ENCODE results near the gene ACP6. TPM values are rescaled to one million over a fixed set of nuclear protein-coding genes. Genes with fewer than 3 reads are reported as not detected.
"Not testable (repeated sequence)": the region's sequence is repeated elsewhere in the genome, so short reads cannot be mapped to it uniquely, and the experiment has no call there.

ACP6 gene
- 10 to 100 TPM; 23.0 to 41.9 (median 29.8) TPM for polyA plus RNA-seq (ENCODE audit: insufficient read length in 4 of 4)

DNA sequence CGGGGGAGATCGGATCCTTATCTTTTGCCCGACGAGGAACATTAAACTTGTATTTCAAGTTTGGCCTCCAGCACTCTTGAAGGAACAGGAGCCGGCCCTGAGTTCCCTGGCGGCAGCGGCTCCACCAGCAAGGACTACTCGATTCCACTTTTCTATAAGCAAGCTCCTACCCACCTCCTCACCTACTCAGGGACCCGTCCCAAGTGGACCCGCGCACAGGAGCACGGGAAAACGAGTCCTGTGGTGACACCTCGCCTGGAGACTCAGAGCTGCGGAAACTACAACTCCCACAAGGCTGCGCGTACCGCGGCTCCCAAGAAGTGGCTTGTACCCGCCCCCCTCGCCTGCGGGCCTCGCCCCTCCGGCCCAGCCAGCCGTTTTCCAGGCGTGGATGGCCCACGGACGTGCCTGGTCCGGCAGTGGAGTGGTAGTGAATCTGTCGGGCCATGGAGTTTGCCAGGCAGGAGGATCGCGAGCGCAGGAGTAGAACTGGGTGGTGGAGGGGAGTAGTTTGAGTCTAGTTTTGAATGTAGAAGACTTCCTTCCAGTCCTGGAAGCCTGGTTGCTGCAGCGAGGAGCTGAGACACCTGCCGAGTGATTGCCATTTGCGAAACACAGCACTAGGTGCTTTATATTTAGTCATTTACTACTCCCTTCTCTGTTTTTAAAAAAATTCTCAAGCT is at the start of gene ACP6:
Gene ACP6, minus strand, starts transcription at position 206 of the 683 bp plus-strand sequence. CDS start 476 bp downstream, outside the sequence.
- DNase-seq (ENCODE audit: low read depth in 4 of 4, low spot score in 3 of 4), result peak; percentile 87 to 95 (median 91)

DNA sequence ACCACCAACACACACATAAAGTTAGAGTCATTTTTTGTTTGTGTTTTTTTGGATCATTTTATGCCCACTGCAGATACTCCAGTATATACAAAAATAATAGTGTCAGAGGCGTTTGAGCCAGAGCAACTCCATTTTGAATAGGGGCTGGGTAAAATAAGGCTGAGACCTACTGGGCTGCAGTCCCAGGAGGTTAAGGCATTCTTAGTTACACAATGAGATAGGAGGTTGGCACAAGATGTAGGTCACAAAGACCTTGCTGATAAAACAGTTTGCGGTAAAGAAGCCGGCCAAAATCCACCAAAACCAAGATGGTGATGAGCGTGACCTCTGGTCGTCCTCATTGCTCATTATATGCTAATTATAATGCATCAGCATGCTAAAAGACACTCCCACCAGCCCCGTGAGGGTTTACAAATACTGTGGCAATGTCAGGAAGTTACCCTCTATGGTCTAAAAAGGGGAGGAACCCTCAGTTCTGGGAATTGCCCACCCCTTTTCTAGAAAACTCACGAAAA is 49.4 kb upstream of the ACP6 start:
- DNase-seq (ENCODE audit: low read depth in 4 of 4, low spot score in 3 of 4), result no peak

DNA sequence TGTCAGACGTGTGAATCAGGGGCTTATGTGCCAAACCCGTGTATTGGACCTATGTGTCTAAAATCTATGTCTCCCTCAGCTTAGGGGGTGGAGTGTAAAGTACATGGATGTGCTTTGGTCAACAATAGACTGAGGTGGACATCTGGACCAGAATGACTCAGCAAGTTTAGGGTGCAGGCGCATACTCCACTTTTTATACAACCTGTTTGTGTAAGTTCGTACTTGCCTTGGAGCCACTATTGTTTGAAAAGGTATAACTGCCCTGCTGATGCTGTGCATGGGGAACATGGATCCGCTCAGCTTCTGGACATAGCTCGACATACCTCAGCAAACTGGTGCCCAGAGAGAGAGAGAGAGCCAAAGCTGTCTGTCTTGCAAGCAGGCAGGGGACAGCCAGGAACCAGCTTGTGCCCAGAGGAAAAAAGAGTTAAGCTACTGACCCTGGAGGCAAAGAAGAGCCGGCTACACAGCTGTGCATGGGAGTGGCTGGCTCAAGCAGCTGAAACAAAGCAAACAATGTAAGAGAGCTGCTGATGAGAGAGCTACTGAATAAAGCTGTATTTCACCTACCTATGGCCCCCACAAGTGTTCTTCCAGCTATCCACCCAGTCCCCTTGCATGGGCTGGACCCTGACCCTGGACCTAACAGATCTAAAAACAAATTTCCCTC is 48.8 kb upstream of the ACP6 start:
- no peak for DNase-seq (ENCODE audit: low read depth in 4 of 4, low spot score in 3 of 4)

GRCh38 chr1:147717706-147718097 is 47.4 kb upstream of the ACP6 start:
- no peak for DNase-seq (ENCODE audit: low read depth in 4 of 4, low spot score in 3 of 4)

DNA sequence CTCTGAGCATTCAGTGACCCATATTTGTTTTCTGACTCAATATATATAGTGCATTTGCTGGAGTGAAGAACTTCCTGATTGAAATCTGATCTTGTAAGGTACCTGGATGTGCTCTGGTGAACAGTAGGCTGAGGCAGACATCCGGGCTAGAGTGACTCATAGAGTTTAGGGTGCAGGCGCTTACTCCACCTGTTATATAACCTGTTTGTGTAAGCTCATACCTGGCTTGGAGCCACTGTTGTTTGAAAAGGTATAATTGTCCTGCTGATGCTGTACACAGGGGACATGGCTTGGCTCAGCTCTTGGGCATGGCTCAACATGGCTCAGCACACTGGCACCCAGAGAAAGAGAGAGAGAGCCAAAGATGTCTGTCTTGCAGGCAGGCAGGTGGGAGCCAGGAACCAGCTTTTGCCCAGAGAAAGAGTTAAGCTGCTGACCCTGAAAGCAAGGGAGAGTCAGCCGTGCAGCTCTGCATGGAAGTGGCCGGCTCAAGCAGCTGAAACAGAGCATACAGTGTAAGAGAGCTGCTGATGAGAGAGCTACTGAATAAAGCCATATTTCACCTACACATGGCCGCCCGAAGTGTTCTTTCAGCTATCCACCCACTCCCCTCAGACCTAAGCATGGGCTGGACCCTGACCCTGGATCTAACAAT is 46.9 kb upstream of the ACP6 start:
- peak in 2 of 4 donors; percentile 50 to 59 for DNase-seq (ENCODE audit: low read depth in 4 of 4, low spot score in 3 of 4)

DNA sequence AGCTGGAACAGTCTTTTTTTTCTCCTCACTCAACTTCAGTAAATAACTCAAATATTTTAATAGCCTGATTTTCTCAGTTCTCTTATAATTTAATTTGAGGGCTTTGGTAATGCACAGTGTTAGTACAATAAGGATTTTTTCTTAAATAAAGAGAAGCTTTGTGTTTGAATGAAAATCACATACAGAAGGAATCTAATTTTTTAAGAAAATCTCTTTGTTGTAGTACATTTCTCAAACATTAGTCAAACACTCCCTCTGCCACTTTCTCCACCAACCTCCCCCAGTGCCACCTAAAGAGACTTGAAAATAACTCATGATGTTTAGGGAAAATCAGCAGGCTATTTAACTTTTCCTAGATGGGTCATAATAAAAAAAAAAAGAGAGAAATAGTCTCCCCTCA is 42.3 kb upstream of the ACP6 start:
- no peak for DNase-seq (ENCODE audit: low read depth in 4 of 4, low spot score in 3 of 4)

DNA sequence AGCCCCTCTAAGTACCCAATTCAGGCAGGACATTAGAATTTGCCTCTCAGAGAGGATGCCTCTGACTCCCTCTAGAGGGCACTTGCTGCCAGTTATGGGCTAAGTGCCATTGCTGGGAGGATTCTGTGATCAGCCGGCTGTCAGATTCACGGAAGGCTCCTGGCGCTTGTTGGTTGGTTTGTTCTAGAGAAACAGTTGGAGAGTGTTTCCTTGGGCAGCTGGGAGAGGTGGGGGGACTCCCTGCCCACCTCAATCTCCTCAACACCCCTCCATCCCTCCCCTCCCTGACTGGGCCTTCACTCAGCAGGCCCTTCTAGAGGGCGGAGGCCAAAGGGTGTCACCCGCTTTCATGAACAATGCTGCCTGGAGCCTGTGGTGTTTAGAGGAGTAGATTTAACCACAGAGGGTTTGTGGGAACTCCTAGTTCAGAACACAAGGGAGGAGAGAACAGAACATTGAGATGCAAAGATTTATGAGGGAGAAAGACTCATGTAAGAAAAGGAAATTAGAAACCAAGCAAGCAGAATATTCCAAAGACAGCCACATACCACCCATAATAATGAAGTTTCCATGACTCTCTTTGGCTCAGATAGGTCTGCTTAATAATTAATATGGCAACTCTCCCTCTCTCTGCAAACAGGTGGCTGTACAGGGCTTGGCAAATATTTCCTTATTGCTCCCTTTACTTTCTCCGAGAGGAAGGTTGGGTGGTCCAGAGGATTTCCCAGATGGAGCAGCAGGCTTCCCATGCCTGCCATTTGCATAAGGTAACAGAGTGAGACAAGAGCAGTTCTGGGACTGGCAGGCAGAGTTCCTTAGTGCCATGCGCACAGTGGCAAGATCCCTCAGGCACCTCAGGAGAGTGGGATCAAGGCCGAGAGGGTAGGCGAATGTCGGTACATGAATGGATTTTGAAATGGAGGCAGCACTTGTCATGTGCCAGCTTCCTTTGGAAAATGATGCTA is 30.0 kb upstream of the ACP6 start:
- DNase-seq (ENCODE audit: low read depth in 4 of 4, low spot score in 3 of 4), result peak in 1 of 4 donors; percentile 56

DNA sequence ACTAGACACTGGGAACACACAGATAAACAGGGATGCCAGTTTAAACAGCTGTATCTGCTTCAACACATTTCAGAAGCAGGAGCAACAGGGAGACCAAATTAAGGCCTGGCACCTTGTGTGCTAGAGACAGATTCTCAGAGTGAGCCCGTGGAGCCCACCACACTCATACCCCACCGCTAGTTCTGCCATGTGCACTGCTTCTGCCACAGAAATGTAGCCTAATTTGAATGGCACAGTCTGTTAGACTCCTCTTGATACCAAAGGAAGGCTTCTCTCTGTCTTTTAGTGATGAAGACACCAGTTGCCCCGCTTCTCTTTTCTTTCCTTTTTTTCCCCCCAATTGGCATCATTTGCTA is 29.3 kb upstream of the ACP6 start:
- DNase-seq (ENCODE audit: low read depth in 4 of 4, low spot score in 3 of 4), result no peak

- DNase-seq (ENCODE audit: low read depth in 4 of 4, low spot score in 3 of 4), result no peak
Measured at GRCh38 chr1:147683163-147683763, 12.9 kb upstream of the ACP6 start.

DNA sequence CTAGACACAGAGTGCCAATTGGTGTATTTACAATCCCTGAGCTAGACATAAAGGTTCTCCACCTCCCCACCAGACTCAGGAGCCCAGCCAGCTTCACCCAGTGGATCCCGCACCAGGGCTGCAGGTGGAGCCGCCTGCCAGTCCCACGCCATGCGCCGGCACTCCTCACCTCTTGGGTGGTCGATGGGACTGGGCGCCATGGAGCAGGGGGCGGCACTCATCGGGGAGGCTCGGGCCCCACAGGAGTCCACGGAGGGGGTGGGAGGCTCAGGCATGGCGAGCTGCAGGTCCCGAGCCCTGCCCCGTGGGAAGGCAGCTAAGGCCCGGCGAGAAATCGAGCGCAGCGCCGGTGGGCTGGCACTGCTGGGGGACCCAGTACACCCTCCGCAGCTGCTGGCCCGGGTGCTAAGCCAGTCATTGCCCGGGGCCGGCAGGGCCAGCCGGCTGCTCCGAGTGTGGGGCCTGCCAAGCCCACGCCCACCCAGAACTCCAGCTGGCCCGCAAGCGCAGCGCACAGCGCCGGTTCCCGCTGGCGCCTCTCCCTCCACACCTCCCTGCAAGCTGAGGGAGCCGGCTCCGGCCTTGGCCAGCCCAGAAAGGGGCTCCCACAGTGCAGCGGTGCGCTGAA is 10.4 kb upstream of the ACP6 start:
- not testable (repeated sequence) for DNase-seq (ENCODE audit: low read depth in 4 of 4, low spot score in 3 of 4)

DNA sequence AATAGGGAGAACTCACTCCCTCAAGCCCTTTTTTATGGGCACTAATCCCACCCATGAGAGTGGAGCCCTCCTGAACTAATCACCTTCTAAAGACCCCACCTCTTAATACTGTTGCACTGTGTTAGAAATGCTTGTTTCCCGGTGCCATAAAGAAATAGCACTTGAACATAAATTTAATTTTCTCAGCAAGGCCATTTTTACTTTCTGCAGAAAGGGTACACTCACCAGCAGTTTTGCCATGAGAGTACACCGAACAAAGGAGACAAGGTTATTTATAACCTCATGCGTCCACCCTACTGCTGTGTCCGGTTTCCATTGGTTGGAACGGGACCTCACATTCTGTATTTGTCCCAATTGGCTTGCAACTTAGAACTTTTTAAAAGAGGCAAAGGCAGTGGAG is 7.4 kb upstream of the ACP6 start:
- not testable (repeated sequence) for DNase-seq (ENCODE audit: low read depth in 4 of 4, low spot score in 3 of 4)

DNA sequence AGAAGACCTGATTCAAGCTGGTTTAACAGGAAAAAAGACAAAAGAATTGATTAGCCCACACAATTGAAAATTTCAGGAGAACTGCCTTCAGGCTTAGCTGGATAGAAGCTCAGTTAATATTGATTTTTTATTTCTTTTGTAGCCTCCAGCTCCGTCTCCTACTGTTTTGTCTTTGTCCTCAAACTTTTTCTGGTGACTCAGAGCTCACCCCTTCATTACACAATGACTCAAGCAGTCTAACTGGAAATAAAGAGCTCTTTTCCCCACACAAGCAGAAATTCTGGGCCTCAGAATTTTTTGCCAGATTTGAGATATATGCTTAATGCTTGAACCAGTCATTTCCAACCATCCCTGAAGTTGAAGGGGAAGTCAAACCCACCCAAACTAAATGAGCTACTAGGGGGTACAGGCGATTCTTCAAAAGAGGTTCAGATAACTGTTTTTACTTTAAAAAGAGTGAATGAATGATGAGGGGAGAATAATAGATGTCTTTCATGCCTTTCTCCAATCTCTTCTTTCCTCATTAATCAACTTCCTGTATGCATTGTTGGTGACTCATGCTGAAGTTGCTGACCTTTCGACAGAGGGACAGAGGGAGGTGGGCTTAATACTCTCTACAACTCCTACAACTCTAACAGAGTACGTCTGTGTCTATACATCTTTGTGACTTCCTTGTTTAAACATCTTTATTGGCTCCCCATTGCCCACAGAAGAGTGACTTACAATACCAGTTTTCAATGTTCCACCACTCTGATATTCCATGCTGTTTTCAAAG is 6.2 kb upstream of the ACP6 start:
- no peak for DNase-seq (ENCODE audit: low read depth in 4 of 4, low spot score in 3 of 4)

DNA sequence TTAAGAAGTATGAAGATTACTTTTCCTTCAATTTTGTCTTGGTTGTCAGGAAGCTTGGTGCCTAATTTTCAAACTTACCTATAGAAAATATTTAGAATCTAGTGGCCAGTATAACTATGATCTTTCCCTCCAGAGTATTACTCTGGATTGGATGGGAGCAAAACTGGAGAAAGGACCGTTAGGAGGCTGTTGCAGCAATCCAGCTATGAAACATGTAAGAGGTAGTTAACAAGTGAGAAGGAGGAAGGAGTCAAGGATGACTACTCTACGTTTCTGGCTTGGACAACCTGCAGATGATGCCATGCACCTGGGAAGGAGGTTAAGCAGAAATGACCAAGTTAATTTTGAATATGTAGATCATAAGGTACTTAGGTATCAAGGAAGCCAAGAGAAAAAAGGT is 3.5 kb upstream of the ACP6 start:
- no peak for DNase-seq (ENCODE audit: low read depth in 4 of 4, low spot score in 3 of 4)

DNA sequence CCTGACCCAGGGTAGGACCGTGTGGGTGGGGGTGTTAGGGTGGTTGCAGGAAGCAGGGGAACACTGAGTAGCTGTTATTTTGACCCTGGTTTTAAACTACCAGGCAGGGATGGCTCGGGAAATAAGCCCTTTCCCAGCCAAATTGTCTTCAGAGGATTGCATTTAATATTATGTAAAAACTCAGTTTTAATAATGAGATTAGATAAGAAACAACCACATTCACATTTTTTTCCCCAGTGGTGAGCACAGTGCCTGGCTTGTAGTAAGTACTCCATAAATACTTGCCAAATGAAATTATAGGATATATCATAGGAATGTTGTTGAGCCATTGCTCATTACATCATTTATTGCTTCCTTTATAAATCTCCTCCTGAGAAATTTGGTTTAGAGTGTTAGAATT is 3.1 kb upstream of the ACP6 start:
- no peak for DNase-seq (ENCODE audit: low read depth in 4 of 4, low spot score in 3 of 4)

DNA sequence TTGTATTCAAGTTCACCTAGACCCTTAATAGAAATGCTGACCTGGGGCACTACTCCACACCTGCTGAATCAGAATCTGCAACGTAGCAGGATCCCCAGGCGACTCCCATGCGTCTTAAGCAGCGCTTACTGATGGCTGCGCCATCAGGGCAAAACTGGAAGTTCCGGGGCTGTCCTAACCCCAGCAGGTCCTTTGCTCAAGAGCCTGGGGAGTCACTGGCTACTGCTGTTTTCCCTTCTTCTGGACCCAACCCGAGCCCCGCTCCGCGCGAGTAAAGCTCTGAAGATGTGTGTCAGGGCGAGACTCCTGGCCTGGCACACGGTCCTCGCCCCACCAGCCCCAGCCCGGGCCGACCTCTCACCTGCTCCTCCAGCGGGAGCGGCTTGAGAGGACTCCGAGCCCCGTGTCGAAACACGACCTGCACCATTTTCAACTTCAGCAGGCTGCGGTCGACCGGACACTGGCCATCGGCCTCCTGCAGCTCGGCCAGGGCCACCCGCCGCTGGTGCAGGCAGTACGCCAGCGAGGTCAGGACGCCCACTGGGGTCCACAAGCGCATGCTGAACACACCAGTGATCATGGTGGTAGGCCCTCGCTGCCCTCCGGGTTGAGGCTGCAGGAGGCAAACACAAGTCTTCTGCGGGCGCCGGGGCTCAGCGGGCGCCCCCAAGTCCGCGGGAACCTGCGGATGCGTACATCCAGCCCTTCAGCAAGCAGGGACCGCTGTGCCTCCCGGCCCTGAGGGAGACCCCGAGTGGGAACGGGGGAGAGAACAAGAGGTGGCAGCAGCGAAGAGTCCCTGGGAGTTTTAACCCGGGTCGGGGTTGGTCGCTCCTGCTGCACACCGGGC is 630 bp downstream of the ACP6 start:
- DNase-seq (ENCODE audit: low read depth in 4 of 4, low spot score in 3 of 4), result peak; percentile 29 to 39 (median 36)

- no peak for DNase-seq (ENCODE audit: low read depth in 4 of 4, low spot score in 3 of 4)
Measured at GRCh38 chr1:147665521-147665920, 4.8 kb downstream of the ACP6 start.

GRCh38 chr1:147664206-147664605 is 6.1 kb downstream of the ACP6 start:
- DNase-seq (ENCODE audit: low read depth in 4 of 4, low spot score in 3 of 4), result no peak

GRCh38 chr1:147654511-147654910 is 15.8 kb downstream of the ACP6 start:
- DNase-seq (ENCODE audit: low read depth in 4 of 4, low spot score in 3 of 4), result no peak
